Measurements from ENCODE around the gene GAS6. TPM values are rescaled to one million over a fixed set of nuclear protein-coding genes. Genes with fewer than 3 reads are reported as not detected.

The GAS6 gene
- total and polyA plus RNA-seq, 11 donors, result 96.7 to 438 (median 183) TPM

- intact Hi-C loops (cut with DNase I), result no loop called here
- Histone ChIP-seq H3K4me3 (no peak overlapping the region), H3K4me1 (peaks cover 16 to 99% (median 69%) of the 10 kb centered on the region in 12 donors), H3K9me3 (no peaks in the 10 kb centered on the region), H3K27ac (peak overlapping the region in 10 of 12 donors; percentile 36 to 67 (median 46)), H3K36me3 (peaks cover 0 to 55% (median 34%) of the 10 kb centered on the region in 9 donors), H3K27me3 (no peaks in the 10 kb centered on the region)
- TF ChIP-seq CTCF (IDR thresholded peaks at IDR 0.05) (no peak), POLR2A (IDR thresholded peaks at IDR 0.05) (no peak)
- ATAC-seq (peak; percentile 39 to 62 (median 44)), DNase-seq (peak in 3 of 5 donors; percentile 49 to 71 (median 69))
- WGBS, 4 donors, result 58 to 69% (median 63%) methylated on average over 21 to 30 of the region's 30 CpGs
Observed at GRCh38 chr13:113843063-113843654, 20.7 kb downstream of the GAS6 start.

GRCh38 chr13:113842336-113843062 is 21.4 kb downstream of the GAS6 start:
- DNase-seq (peak in 3 of 5 donors; percentile 7 to 49 (median 23)), ATAC-seq (no peak)
- TF ChIP-seq CTCF (IDR thresholded peaks at IDR 0.05) (no peak), POLR2A (IDR thresholded peaks at IDR 0.05) (no peak)
- H3K27ac ChIP-seq, result peak overlapping the region in 6 of 12 donors; percentile 39 to 67 (median 49)
- H3K4me1 ChIP-seq, result peaks cover 21 to 99% (median 72%) of the 10 kb centered on the region in 12 donors
- H3K36me3 ChIP-seq, result peaks cover 0 to 51% (median 34%) of the 10 kb centered on the region in 9 donors
- H3K4me3 ChIP-seq, result no peak overlapping the region
- H3K9me3 ChIP-seq, result no peaks in the 10 kb centered on the region
- intact Hi-C loops (cut with DNase I), result no loop called here
- H3K27me3 ChIP-seq, result no peaks in the 10 kb centered on the region
- 83 to 91% (median 86%) methylated on average over 21 to 29 of the region's 29 CpGs for WGBS, 4 donors

- DNase-seq (no peak), ATAC-seq (no peak)
- whole genome bisulfite sequencing, 4 donors, result 69 to 87% (median 75%) methylated on average over 15 of the region's 15 CpGs
- Histone ChIP-seq H3K4me1 (peaks cover 27 to 96% (median 73%) of the 10 kb centered on the region in 12 donors), H3K4me3 (no peak overlapping the region), H3K27ac (peak overlapping the region in 1 of 12 donors; percentile 52), H3K9me3 (no peaks in the 10 kb centered on the region), H3K27me3 (no peaks in the 10 kb centered on the region), H3K36me3 (peaks cover 0 to 39% (median 25%) of the 10 kb centered on the region in 9 donors)
- no peak for TF ChIP-seq CTCF (IDR thresholded peaks at IDR 0.05)
- no peak for TF ChIP-seq POLR2A (IDR thresholded peaks at IDR 0.05)
- intact Hi-C loops (cut with DNase I), result no loop called here
Observed at GRCh38 chr13:113841353-113841650, 22.6 kb downstream of the GAS6 start.

- Histone ChIP-seq H3K4me3 (no peak overlapping the region), H3K27me3 (no peaks in the 10 kb centered on the region), H3K4me1 (peaks cover 27 to 90% (median 73%) of the 10 kb centered on the region in 12 donors), H3K9me3 (no peaks in the 10 kb centered on the region), H3K27ac (peak overlapping the region in 7 of 12 donors; percentile 23 to 97 (median 81)), H3K36me3 (peaks cover 0 to 35% (median 20%) of the 10 kb centered on the region in 9 donors)
- WGBS, 4 donors, result 79 to 83% (median 82%) methylated on average over 21 to 35 of the region's 35 CpGs
- intact Hi-C loops (cut with DNase I), result no loop called here
- DNase-seq (peak in 3 of 5 donors; percentile 7 to 64 (median 16)), ATAC-seq (no peak)
- no peak for TF ChIP-seq CTCF (IDR thresholded peaks at IDR 0.05)
- no peak for TF ChIP-seq POLR2A (IDR thresholded peaks at IDR 0.05)
Observed at GRCh38 chr13:113840541-113841352, 23.1 kb downstream of the GAS6 start.
